Gastrocnemius medialis (tissue), 4 donors: ENCODE data around the gene SH3BP4.

Experiments used
- POLR2A ChIP-seq, 2 donors: fragments of 450-650 bp; IDR thresholded peaks; one replicate each; pipeline ENCODE4 v1.6.1; 2017; ENCODE audit warnings: antibody characterized with exemption in 2 of 2, mild to moderate bottlenecking in 2 of 2, moderate library complexity in 2 of 2
- TF ChIP-seq, protein P1 (sequence below), 5 experiments: fragments of 450-650 bp in 3 of 5; fragments of 200-600 bp in 2 of 5; sonication (generic) in 2 of 5; IDR thresholded peaks in 4 of 5; conservative IDR thresholded peaks in 1 of 5; 1 replicate in 4 of 5; 2 replicates in 1 of 5; pipeline ENCODE4 v1.5.1; 2016 to 2019; ENCODE audit warnings: antibody characterized with exemption in 5 of 5, mild to moderate bottlenecking in 3 of 5, moderate library complexity in 3 of 5

DNA sequence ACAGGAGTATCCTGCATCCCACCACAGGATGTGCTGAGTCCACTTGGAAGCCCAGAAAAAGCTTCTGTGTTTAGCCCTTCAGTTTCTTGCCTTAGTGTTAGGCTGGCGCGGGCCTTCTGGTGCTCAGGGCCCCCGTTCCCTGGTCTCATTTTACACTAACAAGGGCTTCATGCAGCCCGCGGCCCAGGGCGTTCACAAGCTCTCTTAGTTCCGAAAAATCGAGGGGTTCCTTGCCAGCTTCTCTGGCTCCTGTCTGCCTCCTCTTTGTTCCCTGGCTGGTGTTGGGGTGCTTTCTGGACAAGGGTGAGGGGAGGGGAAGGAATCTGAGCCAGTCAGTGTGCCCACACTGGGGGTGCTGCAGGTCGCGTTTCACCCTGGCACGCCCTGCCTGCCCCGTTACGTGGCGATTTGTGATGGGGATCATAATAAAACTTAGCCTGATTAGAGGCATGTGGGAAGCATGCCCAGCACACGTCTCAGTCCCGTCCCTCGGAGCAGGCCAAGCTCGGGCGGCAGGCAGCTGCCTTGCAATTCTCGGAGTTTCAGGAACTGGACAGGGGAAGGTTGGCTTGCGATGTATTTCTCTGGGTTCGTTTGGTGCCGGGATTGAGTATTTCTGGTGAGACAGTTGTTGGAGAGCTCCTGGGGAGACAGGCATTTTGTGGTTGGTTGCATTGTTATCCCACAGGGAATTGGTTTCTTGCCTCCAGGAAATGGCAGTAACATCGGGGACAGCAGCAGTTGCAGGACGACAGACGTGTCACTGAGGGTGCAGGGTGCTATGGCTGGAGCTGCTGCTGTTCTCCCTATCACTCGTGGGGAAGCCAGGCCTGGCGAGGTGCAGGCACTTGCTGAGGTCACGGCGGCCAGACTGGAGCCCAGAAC lies 22.9 kb downstream of the SH3BP4 start:
- TF ChIP-seq, protein P1, sequence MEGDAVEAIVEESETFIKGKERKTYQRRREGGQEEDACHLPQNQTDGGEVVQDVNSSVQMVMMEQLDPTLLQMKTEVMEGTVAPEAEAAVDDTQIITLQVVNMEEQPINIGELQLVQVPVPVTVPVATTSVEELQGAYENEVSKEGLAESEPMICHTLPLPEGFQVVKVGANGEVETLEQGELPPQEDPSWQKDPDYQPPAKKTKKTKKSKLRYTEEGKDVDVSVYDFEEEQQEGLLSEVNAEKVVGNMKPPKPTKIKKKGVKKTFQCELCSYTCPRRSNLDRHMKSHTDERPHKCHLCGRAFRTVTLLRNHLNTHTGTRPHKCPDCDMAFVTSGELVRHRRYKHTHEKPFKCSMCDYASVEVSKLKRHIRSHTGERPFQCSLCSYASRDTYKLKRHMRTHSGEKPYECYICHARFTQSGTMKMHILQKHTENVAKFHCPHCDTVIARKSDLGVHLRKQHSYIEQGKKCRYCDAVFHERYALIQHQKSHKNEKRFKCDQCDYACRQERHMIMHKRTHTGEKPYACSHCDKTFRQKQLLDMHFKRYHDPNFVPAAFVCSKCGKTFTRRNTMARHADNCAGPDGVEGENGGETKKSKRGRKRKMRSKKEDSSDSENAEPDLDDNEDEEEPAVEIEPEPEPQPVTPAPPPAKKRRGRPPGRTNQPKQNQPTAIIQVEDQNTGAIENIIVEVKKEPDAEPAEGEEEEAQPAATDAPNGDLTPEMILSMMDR (IDR thresholded peaks at IDR 0.05 in 4 of 5, conservative IDR thresholded peaks at IDR 0.05 in 1 of 5): no peak
- no peak for TF ChIP-seq POLR2A (IDR thresholded peaks at IDR 0.05)
